Activated CD4-positive, alpha-beta T cell treated with anti-CD3 and anti-CD28 coated beads, Interleukin-2, amount 50 U/mL, for 48 hours (primary cell): ENCODE measurements around the gene FAM193A.
"Not testable (repeated sequence)": the region's sequence is repeated elsewhere in the genome, so short reads cannot be mapped to it uniquely, and the experiment has no call there.

Source experiments
- DNase-seq, 2 experiments: peaks; one replicate each; pipeline ENCODE4 v3.0.0-alpha.2; 2020

The FAM193A gene

GRCh38 chr4:2619459-2619858 is 83.0 kb downstream of the FAM193A start:
- DNase-seq: no peak

GRCh38 chr4:2621419-2621818 is 85.0 kb downstream of the FAM193A start:
- no peak for DNase-seq

- no peak for DNase-seq
These were observed 87.0 kb downstream of the FAM193A start for GRCh38 chr4:2623442-2623841.

DNA sequence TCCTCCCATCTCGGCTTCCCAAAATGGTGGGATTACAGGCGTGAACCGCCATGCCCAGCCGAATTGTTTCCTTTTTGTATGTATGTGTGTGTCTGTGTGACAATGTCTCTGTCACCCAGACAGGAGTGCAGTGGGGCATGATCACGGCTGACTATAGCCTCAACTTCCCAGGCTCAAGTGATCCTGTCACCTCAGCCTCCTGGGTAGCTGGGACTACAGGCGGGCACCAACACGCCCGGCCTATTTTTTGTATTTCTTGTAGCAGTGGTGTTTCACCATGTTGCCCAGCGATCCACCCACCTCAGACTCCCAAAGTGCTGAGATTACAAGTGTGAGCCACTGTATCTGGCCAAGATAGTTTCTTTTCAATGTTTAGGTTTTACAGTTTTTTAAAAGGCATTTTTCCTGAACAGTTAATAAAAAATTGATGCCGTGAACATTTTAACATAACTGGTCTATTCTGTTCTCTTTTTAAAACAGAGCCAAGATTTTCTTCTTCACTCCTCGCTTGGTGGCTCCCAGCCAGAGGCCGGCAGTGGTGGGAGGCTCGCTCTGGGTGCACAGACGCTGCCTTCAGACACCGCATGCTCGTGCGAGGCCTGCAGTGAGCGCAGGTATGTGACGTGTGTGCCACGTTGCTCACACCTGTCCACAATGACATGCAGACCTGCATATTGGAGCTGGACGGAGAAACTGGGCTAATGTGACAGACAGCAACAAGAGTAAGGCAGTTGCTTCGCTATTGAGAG is 88.5 kb downstream of the FAM193A start:
- DNase-seq: no peak

GRCh38 chr4:2626231-2626630 is 89.8 kb downstream of the FAM193A start:
- no peak for DNase-seq

- no peak for DNase-seq
These were observed 94.3 kb downstream of the FAM193A start for GRCh38 chr4:2630556-2631273.

- no peak for DNase-seq
These were observed 97.6 kb downstream of the FAM193A start for GRCh38 chr4:2634014-2634413.

DNA sequence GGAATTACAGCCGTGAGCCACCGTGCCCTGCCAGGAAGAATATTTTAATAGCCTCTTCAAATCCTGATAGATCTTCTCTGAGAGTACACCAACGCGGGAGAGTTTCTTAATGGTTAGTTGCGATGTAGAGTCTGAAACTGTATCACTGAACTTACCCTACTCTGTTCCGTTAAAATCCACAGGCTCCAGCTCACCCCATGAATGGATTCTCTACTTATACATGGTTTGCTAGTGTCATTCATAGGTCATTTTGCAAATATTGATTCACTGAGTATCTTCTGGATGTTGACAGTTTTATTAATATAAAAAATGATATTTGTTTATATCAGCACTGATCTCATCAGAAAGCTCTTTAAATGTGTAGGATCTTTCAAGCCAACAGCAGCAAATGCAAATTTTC is 99.9 kb downstream of the FAM193A start:
- DNase-seq: no peak

DNA sequence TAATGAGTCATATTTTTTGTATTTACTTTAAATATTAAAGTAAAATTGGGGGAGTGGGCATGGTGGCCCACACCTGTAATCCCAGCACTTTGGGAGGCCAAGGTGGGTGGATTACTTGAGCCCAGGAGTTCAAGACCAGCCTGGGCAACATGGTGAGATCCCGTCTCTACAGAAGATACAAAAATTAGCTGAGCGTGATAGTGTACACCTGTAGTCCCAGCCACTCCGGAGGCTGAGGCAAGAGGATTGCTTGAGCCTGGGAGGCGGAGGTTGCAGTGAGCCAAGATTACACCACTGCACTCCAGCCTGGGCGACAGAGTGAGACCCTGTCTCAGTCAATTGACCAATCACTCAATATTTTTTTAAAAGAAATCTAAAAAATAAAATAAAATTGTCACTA is 100.5 kb downstream of the FAM193A start:
- not testable (repeated sequence) for DNase-seq

DNA sequence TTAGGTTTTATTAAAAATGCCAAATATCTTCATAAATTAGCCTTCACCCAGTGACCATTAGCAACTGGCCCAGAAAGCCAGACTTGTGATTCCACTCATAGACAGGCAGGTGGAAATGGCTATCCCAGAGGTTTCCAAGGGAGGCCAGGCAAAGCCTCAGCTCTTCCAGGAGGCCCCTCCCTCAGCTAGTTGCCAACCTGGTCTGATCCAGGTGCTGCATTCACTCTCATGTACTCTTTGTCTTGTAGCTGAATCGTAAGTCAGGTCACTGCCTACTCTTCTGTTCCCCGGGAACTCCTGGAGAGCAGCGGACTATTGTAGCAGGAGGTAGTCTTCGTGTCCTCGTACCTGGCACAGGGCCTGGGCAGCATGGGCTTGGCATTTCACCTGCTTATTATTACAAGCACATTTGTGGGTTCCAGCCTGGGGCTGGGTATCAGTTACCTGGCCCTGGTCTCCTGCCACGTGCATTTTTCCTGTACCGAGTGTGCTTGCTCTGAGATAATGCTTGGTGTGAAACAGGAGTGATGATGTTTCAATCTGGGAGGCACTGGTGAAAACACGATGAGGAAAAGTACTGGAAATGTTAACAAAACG is 101.6 kb downstream of the FAM193A start:
- DNase-seq: no peak

DNA sequence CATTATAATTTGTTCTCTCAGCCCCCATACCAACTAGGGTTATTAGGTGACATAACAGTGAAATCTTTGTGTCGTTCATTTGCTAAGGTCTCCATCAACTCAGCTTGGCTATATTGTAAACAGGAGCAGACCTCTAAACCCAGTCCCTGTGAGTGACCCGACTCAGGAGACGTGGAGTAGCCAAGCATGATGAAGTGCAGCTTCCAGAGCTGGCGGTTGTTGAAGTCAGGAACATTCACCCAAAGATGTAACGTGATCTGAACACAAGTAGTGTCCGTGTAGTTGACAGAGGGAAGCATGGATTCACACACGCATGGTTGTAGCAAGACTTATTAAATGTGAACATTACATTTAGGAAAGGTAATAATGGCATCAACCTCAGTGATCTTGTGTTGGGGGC is 102.3 kb downstream of the FAM193A start:
- DNase-seq: no peak

DNA sequence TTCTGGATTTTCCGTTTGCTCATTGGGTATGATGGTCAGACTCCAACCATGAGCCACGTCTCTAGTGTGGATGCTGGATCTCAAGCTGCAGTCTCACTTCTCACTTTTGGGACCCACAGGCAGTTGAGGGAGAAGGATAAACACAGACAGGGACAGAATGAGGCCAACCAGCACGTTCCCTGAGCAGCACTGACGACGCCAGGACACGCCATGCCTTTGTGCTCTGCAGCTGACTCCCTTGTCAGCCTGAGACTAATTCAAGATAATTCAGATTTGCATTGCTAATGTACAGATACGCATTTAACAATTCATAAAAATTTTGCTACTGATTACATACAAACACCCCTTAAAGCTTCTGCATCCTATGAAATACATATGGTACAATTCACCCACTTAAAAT is 106.5 kb downstream of the FAM193A start:
- no peak for DNase-seq

GRCh38 chr4:2643555-2643954 is 107.1 kb downstream of the FAM193A start:
- DNase-seq: no peak

DNA sequence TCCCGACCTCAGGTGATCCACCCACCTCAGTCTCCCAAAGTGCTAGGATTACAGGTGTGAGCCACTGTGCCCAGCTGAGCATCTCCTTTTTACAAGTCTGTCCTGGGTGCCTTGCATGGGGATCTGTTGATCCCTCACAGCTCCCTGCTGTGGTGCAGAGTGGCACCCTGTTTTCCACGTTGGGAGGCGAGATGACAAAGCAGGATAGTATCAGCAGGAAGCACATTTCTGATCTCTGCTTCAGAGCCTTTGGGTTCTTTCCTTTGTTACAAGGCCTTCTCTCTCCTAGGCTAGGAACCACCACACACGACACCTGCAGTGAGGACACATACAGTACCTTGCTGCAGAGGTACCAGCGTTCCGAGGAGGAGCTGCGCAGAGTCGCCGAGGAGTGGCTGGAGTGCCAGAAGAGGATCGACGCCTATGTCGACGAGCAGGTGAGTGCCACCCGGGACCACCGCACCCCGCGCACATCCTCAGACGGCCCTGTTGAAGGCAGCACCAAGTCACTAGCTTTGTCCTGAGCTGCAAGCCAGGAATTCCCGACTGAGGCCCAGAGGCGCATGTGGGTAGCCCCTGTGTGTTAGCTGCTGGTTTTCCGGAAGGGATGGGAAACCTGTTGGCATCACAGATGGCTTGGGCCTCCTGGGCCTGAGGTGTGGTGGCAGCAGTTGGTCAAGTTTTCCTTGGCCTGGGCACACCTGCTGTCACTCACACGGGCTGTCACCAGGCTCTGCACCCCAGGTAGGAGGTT is 110.1 kb downstream of the FAM193A start:
- no peak for DNase-seq

- DNase-seq: no peak
These were observed 111.1 kb downstream of the FAM193A start for GRCh38 chr4:2647403-2648158.

DNA sequence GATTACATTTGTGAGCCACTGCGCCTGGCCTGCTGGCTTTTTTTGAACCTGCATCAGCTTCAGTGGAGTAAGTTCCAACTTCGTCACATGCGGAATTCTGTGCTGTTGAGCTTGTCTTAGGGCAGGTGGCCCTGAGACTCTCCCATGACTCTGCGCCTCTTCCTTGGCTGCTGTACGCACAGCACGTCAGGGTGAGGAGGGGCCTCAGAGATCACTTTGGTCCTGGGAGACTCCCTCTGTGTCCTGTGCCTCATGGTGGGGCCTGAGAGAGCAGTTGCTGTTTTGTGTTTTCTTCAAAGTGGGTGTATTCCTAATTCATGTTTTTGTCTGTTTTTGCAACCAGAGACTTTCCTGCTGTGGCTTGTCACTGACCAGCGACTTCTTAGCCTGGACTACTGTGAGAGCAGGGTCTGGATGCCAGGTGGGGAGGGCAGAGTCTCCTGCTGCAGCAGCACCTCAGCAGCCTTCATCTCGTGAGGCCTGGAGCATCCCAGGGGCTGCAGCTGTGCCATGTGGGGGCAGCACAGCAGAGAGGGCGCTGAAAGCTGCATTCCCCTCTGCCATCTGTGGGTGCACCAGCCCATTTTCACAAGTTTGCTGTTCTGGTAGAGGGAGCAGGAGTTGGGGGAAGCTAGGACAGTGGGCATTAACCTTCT is 111.8 kb downstream of the FAM193A start:
- no peak for DNase-seq

GRCh38 chr4:2649604-2650114 is 113.2 kb downstream of the FAM193A start:
- no peak for DNase-seq

GRCh38 chr4:2650276-2650675 is 113.8 kb downstream of the FAM193A start:
- DNase-seq: no peak

GRCh38 chr4:2651546-2651945 is 115.1 kb downstream of the FAM193A start:
- DNase-seq: no peak

GRCh38 chr4:2651998-2652397 is 115.6 kb downstream of the FAM193A start:
- DNase-seq: no peak

DNA sequence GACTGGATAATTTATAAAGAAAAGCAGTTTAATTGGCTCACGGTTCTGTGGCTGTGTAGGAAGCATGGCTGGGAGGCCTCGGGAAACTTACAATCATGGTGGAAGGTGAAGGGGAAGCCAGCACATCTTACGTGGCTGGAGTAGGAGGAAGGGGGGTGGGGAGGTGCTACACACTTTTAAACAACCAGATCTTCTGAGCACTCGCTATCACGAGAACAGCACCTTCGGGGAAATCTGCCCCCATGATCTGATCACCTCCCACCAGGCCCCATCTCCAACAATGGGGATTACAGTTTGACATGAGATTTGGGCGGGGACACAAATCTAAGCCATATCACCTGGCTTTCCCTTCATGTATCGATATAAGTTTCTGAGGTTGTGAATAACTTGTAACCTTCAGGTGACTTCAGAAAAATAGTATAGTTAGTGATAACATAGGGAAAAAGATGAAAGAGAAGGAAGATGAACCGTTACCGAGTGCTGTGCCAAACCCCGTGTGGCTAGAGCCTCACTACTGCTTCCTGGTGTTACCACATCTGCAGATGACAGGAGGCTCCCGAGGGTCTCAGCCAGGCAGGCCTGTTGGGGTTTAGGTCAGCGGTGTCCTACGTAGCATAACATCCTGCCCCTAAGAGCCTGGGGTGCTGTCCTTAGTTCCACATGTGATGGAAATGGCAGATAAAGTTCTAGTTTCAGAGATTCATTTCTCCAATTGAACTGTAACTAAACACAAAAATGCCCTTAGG is 116.1 kb downstream of the FAM193A start:
- no peak for DNase-seq
